Nephron (organoid): ENCODE data around the gene TMCO4.

Source experiments
- H3K27ac Mint-ChIP-seq, 3 experiments: 2 replicates each; pipeline ENCODE4 v1.8.0; 2020; ENCODE audit warnings: mixed read lengths in 3 of 3, mild to moderate bottlenecking in 2 of 3, moderate library complexity in 1 of 3
- H3K27me3 Mint-ChIP-seq: 2 replicates; pipeline ENCODE4 v1.8.0; 2021; ENCODE audit warnings: low read depth, mild to moderate bottlenecking, moderate library complexity, mixed read lengths
- H3K36me3 Mint-ChIP-seq: 2 replicates; pipeline ENCODE4 v1.8.0; 2020; ENCODE audit warnings: low read depth, mixed read lengths
- H3K4me1 Mint-ChIP-seq: 2 replicates; pipeline ENCODE4 v1.8.0; 2020; ENCODE audit warnings: mixed read lengths
- H3K4me3 Mint-ChIP-seq, 3 experiments: 2 replicates each; pipeline ENCODE4 v1.8.0; 2020; ENCODE audit warnings: mild to moderate bottlenecking in 3 of 3, mixed read lengths in 3 of 3, moderate library complexity in 2 of 3
- H3K9me3 Mint-ChIP-seq: 2 replicates; pipeline ENCODE4 v1.8.0; 2020; ENCODE audit warnings: mixed read lengths
- TF ChIP-seq, protein P1 (sequence below), 3 experiments: fragments of 200-600 bp; sonication (generic); IDR thresholded peaks; one replicate each; pipeline ENCODE4 v1.5.0; 2021; ENCODE audit warnings: antibody characterized with exemption in 3 of 3; ENCODE audit not compliant: unreplicated experiment in 3 of 3

Gene TMCO4

DNA sequence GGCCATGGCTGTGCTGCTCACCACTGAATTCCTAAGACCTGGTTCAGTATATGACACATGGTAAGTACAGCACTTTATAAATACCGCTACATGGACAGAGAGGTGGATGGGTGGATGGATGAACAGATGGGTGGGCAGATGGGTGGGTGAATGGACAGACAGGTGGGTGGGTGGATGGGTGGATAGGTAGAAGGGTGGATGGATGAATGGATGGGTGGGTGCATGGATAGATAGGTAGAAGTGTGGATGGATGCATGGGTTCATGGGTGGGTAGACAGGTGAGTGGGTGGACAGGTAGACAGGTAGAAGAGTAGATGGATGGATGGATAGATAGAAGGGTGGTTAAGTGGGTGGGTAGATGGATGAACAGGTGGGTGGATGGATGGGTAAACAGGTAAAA lies 54.8 kb downstream of the TMCO4 start:
- Mint-ChIP-seq H3K4me3 (no peak overlapping the region), H3K27me3 (peaks cover 3% of the 10 kb centered on the region), H3K4me1 (no peaks in the 10 kb centered on the region), H3K27ac (no peak overlapping the region), H3K9me3 (no peaks in the 10 kb centered on the region), H3K36me3 (no peaks in the 10 kb centered on the region)
- TF ChIP-seq, protein P1, sequence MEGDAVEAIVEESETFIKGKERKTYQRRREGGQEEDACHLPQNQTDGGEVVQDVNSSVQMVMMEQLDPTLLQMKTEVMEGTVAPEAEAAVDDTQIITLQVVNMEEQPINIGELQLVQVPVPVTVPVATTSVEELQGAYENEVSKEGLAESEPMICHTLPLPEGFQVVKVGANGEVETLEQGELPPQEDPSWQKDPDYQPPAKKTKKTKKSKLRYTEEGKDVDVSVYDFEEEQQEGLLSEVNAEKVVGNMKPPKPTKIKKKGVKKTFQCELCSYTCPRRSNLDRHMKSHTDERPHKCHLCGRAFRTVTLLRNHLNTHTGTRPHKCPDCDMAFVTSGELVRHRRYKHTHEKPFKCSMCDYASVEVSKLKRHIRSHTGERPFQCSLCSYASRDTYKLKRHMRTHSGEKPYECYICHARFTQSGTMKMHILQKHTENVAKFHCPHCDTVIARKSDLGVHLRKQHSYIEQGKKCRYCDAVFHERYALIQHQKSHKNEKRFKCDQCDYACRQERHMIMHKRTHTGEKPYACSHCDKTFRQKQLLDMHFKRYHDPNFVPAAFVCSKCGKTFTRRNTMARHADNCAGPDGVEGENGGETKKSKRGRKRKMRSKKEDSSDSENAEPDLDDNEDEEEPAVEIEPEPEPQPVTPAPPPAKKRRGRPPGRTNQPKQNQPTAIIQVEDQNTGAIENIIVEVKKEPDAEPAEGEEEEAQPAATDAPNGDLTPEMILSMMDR (IDR thresholded peaks at IDR 0.05; ENCODE audit: unreplicated experiment in 3 of 3), result no peak

DNA sequence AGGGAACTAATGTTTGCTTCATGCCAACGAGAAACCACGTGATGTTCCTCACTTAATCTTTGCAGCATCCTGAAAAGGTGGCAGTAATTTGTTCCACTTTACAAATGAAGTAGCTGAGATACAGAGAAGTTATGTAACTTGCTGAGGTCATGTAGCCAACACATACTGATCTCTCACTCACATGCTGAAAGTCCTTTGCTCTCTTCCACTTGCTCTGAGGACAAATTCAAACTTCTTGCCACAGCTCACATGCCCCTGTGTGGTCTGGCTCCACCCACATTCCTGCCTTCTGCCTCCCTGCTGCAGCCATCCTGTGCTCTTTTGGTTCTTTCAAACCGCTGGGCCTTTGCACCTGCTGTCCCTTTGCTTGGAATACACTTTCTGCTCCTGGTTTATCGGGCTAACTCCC lies 55.4 kb downstream of the TMCO4 start:
- Mint-ChIP-seq H3K36me3 (no peaks in the 10 kb centered on the region), H3K27ac (no peak overlapping the region), H3K27me3 (peaks cover 3% of the 10 kb centered on the region), H3K4me3 (no peak overlapping the region), H3K4me1 (no peaks in the 10 kb centered on the region), H3K9me3 (no peaks in the 10 kb centered on the region)
- TF ChIP-seq, protein P1 (IDR thresholded peaks at IDR 0.05; ENCODE audit: unreplicated experiment in 3 of 3), result no peak

DNA sequence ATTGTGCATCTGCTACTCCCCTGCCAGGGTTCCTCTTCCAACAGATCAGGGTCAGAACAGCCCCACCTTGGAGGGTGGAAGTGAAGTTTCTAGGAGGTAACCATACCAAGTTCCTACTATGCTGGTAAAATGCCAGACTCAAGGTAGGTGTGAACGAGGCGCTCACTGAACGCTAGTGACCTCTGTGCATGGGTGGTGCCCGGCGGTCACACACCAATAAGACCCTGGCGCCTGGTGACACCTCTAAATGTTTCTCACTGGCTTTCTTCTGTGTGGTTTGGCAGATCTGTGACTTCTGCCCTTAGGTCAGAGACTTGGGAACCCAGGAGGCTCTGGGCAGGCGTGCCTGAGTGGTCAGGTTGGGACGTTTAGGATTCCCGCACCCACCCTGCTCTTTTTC lies 55.9 kb downstream of the TMCO4 start:
- TF ChIP-seq, protein P1 (IDR thresholded peaks at IDR 0.05; ENCODE audit: unreplicated experiment in 3 of 3), result no peak
- no peak overlapping the region for H3K27ac Mint-ChIP-seq
- H3K4me1 Mint-ChIP-seq, result no peaks in the 10 kb centered on the region
- peaks cover 3% of the 10 kb centered on the region for H3K27me3 Mint-ChIP-seq
- no peaks in the 10 kb centered on the region for H3K36me3 Mint-ChIP-seq
- H3K9me3 Mint-ChIP-seq, result no peaks in the 10 kb centered on the region
- no peak overlapping the region for H3K4me3 Mint-ChIP-seq

GRCh38 chr1:19743180-19743579 lies 56.5 kb downstream of the TMCO4 start:
- peaks cover 3% of the 10 kb centered on the region for H3K27me3 Mint-ChIP-seq
- peaks cover under 1% of the 10 kb centered on the region for H3K4me1 Mint-ChIP-seq
- H3K4me3 Mint-ChIP-seq, result no peak overlapping the region
- H3K9me3 Mint-ChIP-seq, result no peaks in the 10 kb centered on the region
- no peak overlapping the region for H3K27ac Mint-ChIP-seq
- H3K36me3 Mint-ChIP-seq, result no peaks in the 10 kb centered on the region
- TF ChIP-seq, protein P1 (IDR thresholded peaks at IDR 0.05; ENCODE audit: unreplicated experiment in 3 of 3), result no peak

- H3K27me3 Mint-ChIP-seq, result peaks cover 3% of the 10 kb centered on the region
- no peak overlapping the region for H3K4me3 Mint-ChIP-seq
- H3K4me1 Mint-ChIP-seq, result peaks cover 29% of the 10 kb centered on the region
- no peaks in the 10 kb centered on the region for H3K36me3 Mint-ChIP-seq
- H3K27ac Mint-ChIP-seq, result no peak overlapping the region
- H3K9me3 Mint-ChIP-seq, result no peaks in the 10 kb centered on the region
- TF ChIP-seq, protein P1 (IDR thresholded peaks at IDR 0.05; ENCODE audit: unreplicated experiment in 3 of 3), result no peak
Observed at GRCh38 chr1:19739628-19740027, 60.1 kb downstream of the TMCO4 start.

- TF ChIP-seq, protein P1 (IDR thresholded peaks at IDR 0.05; ENCODE audit: unreplicated experiment in 3 of 3), result no peak
- peak overlapping the region in 1 of 3 experiments; percentile 81 for H3K27ac Mint-ChIP-seq
- no peak overlapping the region for H3K4me3 Mint-ChIP-seq
- peaks cover 7% of the 10 kb centered on the region for H3K27me3 Mint-ChIP-seq
- H3K9me3 Mint-ChIP-seq, result no peaks in the 10 kb centered on the region
- no peaks in the 10 kb centered on the region for H3K36me3 Mint-ChIP-seq
- peaks cover 37% of the 10 kb centered on the region for H3K4me1 Mint-ChIP-seq
Observed at GRCh38 chr1:19738669-19739068, 61.0 kb downstream of the TMCO4 start.
